Smooth muscle cell of bladder (primary cell): ENCODE results near the gene SETD5. TPM values are rescaled to one million over a fixed set of nuclear protein-coding genes. Genes with fewer than 3 reads are reported as not detected.

ENCODE experiments used
- total RNA-seq: library from RNA; depleted of rRNA; stranded (reverse); fragments of >200 nt; gene quantifications from 2 replicates; pipeline ENCODE4 v1.2.3, GENCODE V29; 2014

SETD5 gene, protein sequence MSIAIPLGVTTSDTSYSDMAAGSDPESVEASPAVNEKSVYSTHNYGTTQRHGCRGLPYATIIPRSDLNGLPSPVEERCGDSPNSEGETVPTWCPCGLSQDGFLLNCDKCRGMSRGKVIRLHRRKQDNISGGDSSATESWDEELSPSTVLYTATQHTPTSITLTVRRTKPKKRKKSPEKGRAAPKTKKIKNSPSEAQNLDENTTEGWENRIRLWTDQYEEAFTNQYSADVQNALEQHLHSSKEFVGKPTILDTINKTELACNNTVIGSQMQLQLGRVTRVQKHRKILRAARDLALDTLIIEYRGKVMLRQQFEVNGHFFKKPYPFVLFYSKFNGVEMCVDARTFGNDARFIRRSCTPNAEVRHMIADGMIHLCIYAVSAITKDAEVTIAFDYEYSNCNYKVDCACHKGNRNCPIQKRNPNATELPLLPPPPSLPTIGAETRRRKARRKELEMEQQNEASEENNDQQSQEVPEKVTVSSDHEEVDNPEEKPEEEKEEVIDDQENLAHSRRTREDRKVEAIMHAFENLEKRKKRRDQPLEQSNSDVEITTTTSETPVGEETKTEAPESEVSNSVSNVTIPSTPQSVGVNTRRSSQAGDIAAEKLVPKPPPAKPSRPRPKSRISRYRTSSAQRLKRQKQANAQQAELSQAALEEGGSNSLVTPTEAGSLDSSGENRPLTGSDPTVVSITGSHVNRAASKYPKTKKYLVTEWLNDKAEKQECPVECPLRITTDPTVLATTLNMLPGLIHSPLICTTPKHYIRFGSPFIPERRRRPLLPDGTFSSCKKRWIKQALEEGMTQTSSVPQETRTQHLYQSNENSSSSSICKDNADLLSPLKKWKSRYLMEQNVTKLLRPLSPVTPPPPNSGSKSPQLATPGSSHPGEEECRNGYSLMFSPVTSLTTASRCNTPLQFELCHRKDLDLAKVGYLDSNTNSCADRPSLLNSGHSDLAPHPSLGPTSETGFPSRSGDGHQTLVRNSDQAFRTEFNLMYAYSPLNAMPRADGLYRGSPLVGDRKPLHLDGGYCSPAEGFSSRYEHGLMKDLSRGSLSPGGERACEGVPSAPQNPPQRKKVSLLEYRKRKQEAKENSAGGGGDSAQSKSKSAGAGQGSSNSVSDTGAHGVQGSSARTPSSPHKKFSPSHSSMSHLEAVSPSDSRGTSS (N-terminal part only)
- total RNA-seq = 35.0 and 38.9 TPM in 2 replicates

DNA sequence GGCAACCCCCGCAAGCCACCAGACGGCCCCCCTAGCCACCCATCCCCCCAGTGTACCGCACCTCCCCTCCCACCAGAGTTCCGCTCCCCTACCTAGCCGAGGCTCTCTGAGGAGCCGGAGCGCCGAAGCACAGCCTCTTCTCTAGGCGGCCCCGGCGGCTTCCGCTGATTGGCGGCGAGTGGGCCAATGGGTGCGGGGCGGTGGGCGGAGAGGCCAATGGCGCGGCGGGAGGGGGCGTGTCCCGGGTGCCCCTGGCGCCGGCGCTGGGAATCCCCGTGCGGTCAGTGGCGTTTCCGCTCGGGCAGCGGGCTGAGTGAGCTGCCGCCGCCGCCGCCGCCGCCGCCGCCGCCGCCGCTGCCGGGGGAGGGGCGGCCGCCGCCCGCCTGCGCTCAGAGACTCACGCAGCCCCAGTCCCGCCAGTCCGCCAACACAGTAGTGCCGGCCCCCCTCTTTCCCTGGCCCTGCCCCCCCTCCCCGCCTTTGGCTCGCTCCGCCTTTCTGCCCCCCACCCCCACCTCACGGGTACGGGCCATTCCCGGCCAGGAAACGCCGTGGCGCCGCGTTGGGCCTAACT lies at the start of gene SETD5:
Gene SETD5 (plus strand): TSS at position 284 of the 574 bp plus-strand sequence. CDS start 31,324 bp downstream, outside the sequence.

DNA sequence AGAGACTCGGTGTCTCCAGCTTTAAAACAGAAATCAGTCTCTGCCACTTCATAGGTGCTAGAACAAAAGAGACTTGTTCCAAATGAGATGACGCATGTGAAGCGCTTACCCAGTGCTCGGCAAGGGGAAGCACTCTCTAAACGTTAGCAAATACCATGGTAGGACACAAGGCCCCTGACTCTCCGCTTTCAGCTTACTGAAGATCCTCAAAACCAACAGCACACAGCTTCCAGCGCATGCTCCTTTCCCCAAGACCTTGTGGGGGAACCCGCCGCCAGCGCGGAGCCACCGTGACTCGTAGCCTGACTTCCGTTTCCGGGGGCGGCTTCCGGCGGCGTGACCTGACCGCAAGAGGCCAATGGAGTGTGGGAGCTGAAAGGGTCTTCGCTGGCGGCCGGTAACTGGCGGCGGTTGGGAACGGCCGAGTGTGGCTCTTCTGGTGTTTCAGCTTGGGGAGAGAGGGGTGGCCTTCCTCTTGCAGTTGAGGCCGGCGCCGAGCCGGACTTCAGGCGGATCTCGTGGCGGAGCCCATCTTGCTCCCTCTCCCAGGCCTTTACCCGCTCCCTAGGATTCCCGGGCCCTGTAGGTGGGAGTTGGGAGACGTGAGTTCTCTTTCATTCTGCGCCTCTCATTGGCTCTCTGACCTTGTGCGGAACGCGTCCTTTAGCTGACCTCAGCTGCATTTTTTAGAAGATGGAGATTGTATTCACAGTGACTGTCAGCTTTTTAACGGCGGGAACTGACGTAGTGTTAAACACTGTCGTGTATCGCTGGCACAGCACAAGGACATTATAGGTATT lies 34.5 kb upstream of the SETD5 start, which contains the start of gene THUMPD3:
Gene THUMPD3 (plus strand): TSS at position 324 of the 800 bp plus-strand sequence. CDS start 2,015 bp downstream, outside the sequence.

Other genes starting within 250 kb of the SETD5 start
- gene SRGAP3, start 148.0 kb upstream of the SETD5 start, total RNA-seq = 3.6 and 6.7 TPM in 2 replicates
- gene THUMPD3, start 34.6 kb upstream of the SETD5 start, total RNA-seq = 54.9 and 64.0 TPM in 2 replicates
- 0.09 TPM in 1 of 2 replicates, not detected in the other for gene LHFPL4, start 156.2 kb downstream of the SETD5 start, total RNA-seq